HG03558 (cell line): ENCODE data around the gene SUCO.

Experiments used
- ATAC-seq: cut with Tn5 transposase; IDR thresholded peaks from one replicate; pipeline ENCODE4 v1.9.1; 2021; ENCODE audit warnings: moderate number of reproducible peaks; ENCODE audit not compliant: unreplicated experiment; ENCODE audit errors: extremely low read depth

SUCO gene

GRCh38 chr1:172513479-172513878, 19.5 kb upstream of the SUCO start:
- no peak for ATAC-seq

- no peak for ATAC-seq
Measured at GRCh38 chr1:172514108-172514507, 18.8 kb upstream of the SUCO start.

- no peak for ATAC-seq
Measured at GRCh38 chr1:172515436-172515835, 17.5 kb upstream of the SUCO start.

GRCh38 chr1:172515927-172516326, 17.0 kb upstream of the SUCO start:
- ATAC-seq, result no peak

GRCh38 chr1:172517081-172517480, 15.9 kb upstream of the SUCO start:
- ATAC-seq, result no peak

GRCh38 chr1:172517545-172517944, 15.4 kb upstream of the SUCO start:
- ATAC-seq, result no peak

GRCh38 chr1:172529304-172529703, 3.6 kb upstream of the SUCO start:
- ATAC-seq, result no peak

- no peak for ATAC-seq
Measured at GRCh38 chr1:172530000-172530399, 3.0 kb upstream of the SUCO start.

- ATAC-seq, result no peak
Measured at GRCh38 chr1:172531412-172532182, 1.4 kb upstream of the SUCO start.

- ATAC-seq, result peak; percentile 39
Measured at GRCh38 chr1:172532183-172532699, 709 bp upstream of the SUCO start.

- ATAC-seq, result no peak
Measured at GRCh38 chr1:172533513-172534151, 682 bp downstream of the SUCO start.

- no peak for ATAC-seq
Measured at GRCh38 chr1:172536256-172536655, 3.3 kb downstream of the SUCO start.

GRCh38 chr1:172537366-172537765, 4.4 kb downstream of the SUCO start:
- ATAC-seq, result no peak

- ATAC-seq, result no peak
Measured at GRCh38 chr1:172537827-172538391, 5.0 kb downstream of the SUCO start.

- ATAC-seq, result no peak
Measured at GRCh38 chr1:172540635-172541034, 7.7 kb downstream of the SUCO start.

- ATAC-seq, result no peak
Measured at GRCh38 chr1:172544481-172545104, 11.6 kb downstream of the SUCO start.

- peak; percentile 57 for ATAC-seq
Measured at GRCh38 chr1:172545396-172546004, 12.6 kb downstream of the SUCO start.

- ATAC-seq, result no peak
Measured at GRCh38 chr1:172547071-172547470, 14.1 kb downstream of the SUCO start.

- no peak for ATAC-seq
Measured at GRCh38 chr1:172549621-172550280, 16.8 kb downstream of the SUCO start.

GRCh38 chr1:172551279-172551678, 18.3 kb downstream of the SUCO start:
- no peak for ATAC-seq
